GM21390 (cell line): ENCODE measurements around the gene SPON2.

Source experiments
- ATAC-seq: cut with Tn5 transposase; IDR thresholded peaks from one replicate; pipeline ENCODE4 v1.9.1; 2021; ENCODE audit not compliant: unreplicated experiment

SPON2 gene

GRCh38 chr4:1208970-1209704 lies 36.8 kb upstream of the SPON2 start:
- ATAC-seq: no peak

GRCh38 chr4:1208266-1208961 lies 36.0 kb upstream of the SPON2 start:
- ATAC-seq: no peak

GRCh38 chr4:1207603-1208265 lies 35.4 kb upstream of the SPON2 start:
- no peak for ATAC-seq

GRCh38 chr4:1207157-1207470 lies 34.7 kb upstream of the SPON2 start:
- no peak for ATAC-seq

- ATAC-seq: no peak
These were observed 34.1 kb upstream of the SPON2 start for GRCh38 chr4:1206299-1207156.

- ATAC-seq: no peak
These were observed 33.4 kb upstream of the SPON2 start for GRCh38 chr4:1205586-1206298.

- no peak for ATAC-seq
These were observed 32.6 kb upstream of the SPON2 start for GRCh38 chr4:1204828-1205585.

GRCh38 chr4:1204286-1204827 lies 32.0 kb upstream of the SPON2 start:
- ATAC-seq: no peak

GRCh38 chr4:1203026-1203616 lies 30.7 kb upstream of the SPON2 start:
- ATAC-seq: no peak

GRCh38 chr4:1202526-1203011 lies 30.2 kb upstream of the SPON2 start:
- ATAC-seq: no peak

- peak; percentile 23 for ATAC-seq
These were observed 29.6 kb upstream of the SPON2 start for GRCh38 chr4:1201851-1202525.

- peak; percentile 1 for ATAC-seq
These were observed 28.1 kb upstream of the SPON2 start for GRCh38 chr4:1200425-1201035.

- ATAC-seq: no peak
These were observed 27.4 kb upstream of the SPON2 start for GRCh38 chr4:1199556-1200331.

GRCh38 chr4:1198098-1198844 lies 25.9 kb upstream of the SPON2 start:
- ATAC-seq: no peak

- ATAC-seq: no peak
These were observed 24.2 kb upstream of the SPON2 start for GRCh38 chr4:1196421-1197183.

- ATAC-seq: no peak
These were observed 23.6 kb upstream of the SPON2 start for GRCh38 chr4:1195891-1196401.
